Endodermal cell (in vitro differentiated cells): ENCODE measurements around the gene TSPAN4. TPM values are rescaled to one million over a fixed set of nuclear protein-coding genes. Genes with fewer than 3 reads are reported as not detected.
A peak's percentile ranks its signal among the peaks of the same experiment; 100 is the strongest.

Experiments
- DNase-seq: peaks from one replicate; pipeline ENCODE4 v3.0.0-alpha.2; 2017
- H3K27ac ChIP-seq: 2 replicates; pipeline ENCODE4 v1.5.1; 2013; ENCODE audit warnings: mild to moderate bottlenecking, low read depth, low read length, moderate library complexity
- H3K27me3 ChIP-seq: 2 replicates; pipeline ENCODE4 v1.6.1; 2013; ENCODE audit warnings: mild to moderate bottlenecking, low read length, moderate library complexity; ENCODE audit not compliant: insufficient read depth, control insufficient read depth, poor library complexity, severe bottlenecking
- H3K36me3 ChIP-seq: 2 replicates; pipeline ENCODE4 v1.7.0; 2013; ENCODE audit warnings: mild to moderate bottlenecking, low read length, moderate library complexity; ENCODE audit not compliant: control insufficient read depth, insufficient read depth
- H3K4me1 ChIP-seq: one replicate; pipeline ENCODE4 v1.7.0; 2013; ENCODE audit warnings: low read length; ENCODE audit not compliant: control insufficient read depth, insufficient read depth
- H3K4me3 ChIP-seq: 2 replicates; pipeline ENCODE4 v1.5.1; 2013; ENCODE audit warnings: mild to moderate bottlenecking, low read length, moderate library complexity
- H3K9ac ChIP-seq: 2 replicates; pipeline ENCODE4 v1.6.1; 2013; ENCODE audit warnings: mild to moderate bottlenecking, low read length, moderate library complexity; ENCODE audit not compliant: poor library complexity, severe bottlenecking; ENCODE audit errors: extremely low read depth
- H3K9me3 ChIP-seq: 2 replicates; pipeline ENCODE4 v1.6.1; 2013; ENCODE audit warnings: mild to moderate bottlenecking, low read length, moderate library complexity; ENCODE audit not compliant: control insufficient read depth
- H3K27ac Mint-ChIP-seq: 2 replicates; pipeline ENCODE4 v1.8.0; 2020; ENCODE audit warnings: mixed read lengths
- H3K27me3 Mint-ChIP-seq: 2 replicates; pipeline ENCODE4 v1.8.0; 2021; ENCODE audit warnings: mild to moderate bottlenecking, mixed read lengths; ENCODE audit not compliant: insufficient read depth
- H3K36me3 Mint-ChIP-seq: 2 replicates; pipeline ENCODE4 v1.8.0; 2020; ENCODE audit warnings: low read depth, mixed read lengths
- H3K4me1 Mint-ChIP-seq: 2 replicates; pipeline ENCODE4 v1.8.0; 2020; ENCODE audit warnings: mixed read lengths
- H3K4me3 Mint-ChIP-seq: 2 replicates; pipeline ENCODE4 v1.8.0; 2020; ENCODE audit warnings: mild to moderate bottlenecking, moderate library complexity, mixed read lengths
- H3K9me3 Mint-ChIP-seq: 2 replicates; pipeline ENCODE4 v1.8.0; 2020; ENCODE audit warnings: mild to moderate bottlenecking, mixed read lengths
- WGBS, 2 experiments: methylation state at CpG; one replicate each; pipeline versions ENCODE4 v1.1.5 to v1.1.7; 2013; ENCODE audit warnings: missing lambda C conversion rate in 2 of 2, mixed read lengths in 1 of 2; ENCODE audit not compliant: insufficient coverage in 1 of 2, insufficient read length in 1 of 2; 5-methylcytosine and 5-hydroxymethylcytosine counted together
- total RNA-seq, 2 donors: library from RNA; stranded (reverse); fragmentation: NEBNext Ultra II Directional in 1 of 2; extraction: Animal tissue kit (Norgen Biotek cat#: 25700) in 1 of 2; gene quantifications; 2 replicates in 1 of 2; 3 replicates in 1 of 2; pipeline ENCODE4 v1.2.1, GENCODE V29; 2021
- TF ChIP-seq, protein P1 (sequence below): fragments of 200-600 bp; sonication (generic); conservative IDR thresholded peaks from 2 replicates; pipeline ENCODE4 v1.5.0; 2021; ENCODE audit warnings: antibody characterized with exemption, mild to moderate bottlenecking

Gene TSPAN4
- total RNA-seq, 2 donors from 2014 or later = 56.8 to 71.1 TPM

DNA sequence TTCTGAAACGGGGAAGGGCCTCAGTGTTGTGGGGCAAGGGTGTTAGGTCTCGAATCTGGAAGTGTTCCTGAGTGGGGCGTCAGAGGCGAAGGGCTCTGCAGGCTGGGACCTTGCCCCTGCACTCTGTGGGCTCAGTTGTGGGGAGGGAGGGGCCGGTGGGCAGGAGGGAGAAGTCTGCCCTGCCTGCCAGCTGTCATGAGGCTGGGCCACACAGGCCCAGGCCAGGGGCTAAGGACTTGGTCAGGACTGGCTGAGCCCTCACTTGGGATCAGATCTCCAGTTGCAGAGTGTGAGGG, 14.8 kb upstream of the TSPAN4 start, which contains the start of gene CRACR2B:
CRACR2B (plus strand) TSS at position 23 of the 296 bp plus-strand sequence. CDS start 689 bp downstream, outside the sequence.
- peak within 1 kb of the TSS; percentile 49 for H3K27ac ChIP-seq
- H3K4me3 Mint-ChIP-seq = peak within 1 kb of the TSS; percentile 69
- H3K9ac ChIP-seq = no peak within 1 kb of the TSS
- H3K36me3 ChIP-seq = no peaks in the 10 kb centered on the region
- peak within 1 kb of the TSS; percentile 68 for H3K4me3 ChIP-seq
- H3K27me3 Mint-ChIP-seq = peaks cover 50% of the 10 kb centered on the region
- H3K9me3 Mint-ChIP-seq = no peaks in the 10 kb centered on the region
- peaks cover 18% of the 10 kb centered on the region for H3K4me1 ChIP-seq
- 42 to 54% methylated on average over 4 to 5 of the region's 5 CpGs for WGBS, 2 experiments
- H3K27me3 ChIP-seq = peaks cover 66% of the 10 kb centered on the region
- no peak for DNase-seq
- peaks cover 9% of the 10 kb centered on the region for H3K36me3 Mint-ChIP-seq
- H3K27ac Mint-ChIP-seq = peak within 1 kb of the TSS; percentile 90
- peaks cover 24% of the 10 kb centered on the region for H3K4me1 Mint-ChIP-seq
- H3K9me3 ChIP-seq = no peaks in the 10 kb centered on the region
- TF ChIP-seq, protein P1, sequence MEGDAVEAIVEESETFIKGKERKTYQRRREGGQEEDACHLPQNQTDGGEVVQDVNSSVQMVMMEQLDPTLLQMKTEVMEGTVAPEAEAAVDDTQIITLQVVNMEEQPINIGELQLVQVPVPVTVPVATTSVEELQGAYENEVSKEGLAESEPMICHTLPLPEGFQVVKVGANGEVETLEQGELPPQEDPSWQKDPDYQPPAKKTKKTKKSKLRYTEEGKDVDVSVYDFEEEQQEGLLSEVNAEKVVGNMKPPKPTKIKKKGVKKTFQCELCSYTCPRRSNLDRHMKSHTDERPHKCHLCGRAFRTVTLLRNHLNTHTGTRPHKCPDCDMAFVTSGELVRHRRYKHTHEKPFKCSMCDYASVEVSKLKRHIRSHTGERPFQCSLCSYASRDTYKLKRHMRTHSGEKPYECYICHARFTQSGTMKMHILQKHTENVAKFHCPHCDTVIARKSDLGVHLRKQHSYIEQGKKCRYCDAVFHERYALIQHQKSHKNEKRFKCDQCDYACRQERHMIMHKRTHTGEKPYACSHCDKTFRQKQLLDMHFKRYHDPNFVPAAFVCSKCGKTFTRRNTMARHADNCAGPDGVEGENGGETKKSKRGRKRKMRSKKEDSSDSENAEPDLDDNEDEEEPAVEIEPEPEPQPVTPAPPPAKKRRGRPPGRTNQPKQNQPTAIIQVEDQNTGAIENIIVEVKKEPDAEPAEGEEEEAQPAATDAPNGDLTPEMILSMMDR = no peak

DNA sequence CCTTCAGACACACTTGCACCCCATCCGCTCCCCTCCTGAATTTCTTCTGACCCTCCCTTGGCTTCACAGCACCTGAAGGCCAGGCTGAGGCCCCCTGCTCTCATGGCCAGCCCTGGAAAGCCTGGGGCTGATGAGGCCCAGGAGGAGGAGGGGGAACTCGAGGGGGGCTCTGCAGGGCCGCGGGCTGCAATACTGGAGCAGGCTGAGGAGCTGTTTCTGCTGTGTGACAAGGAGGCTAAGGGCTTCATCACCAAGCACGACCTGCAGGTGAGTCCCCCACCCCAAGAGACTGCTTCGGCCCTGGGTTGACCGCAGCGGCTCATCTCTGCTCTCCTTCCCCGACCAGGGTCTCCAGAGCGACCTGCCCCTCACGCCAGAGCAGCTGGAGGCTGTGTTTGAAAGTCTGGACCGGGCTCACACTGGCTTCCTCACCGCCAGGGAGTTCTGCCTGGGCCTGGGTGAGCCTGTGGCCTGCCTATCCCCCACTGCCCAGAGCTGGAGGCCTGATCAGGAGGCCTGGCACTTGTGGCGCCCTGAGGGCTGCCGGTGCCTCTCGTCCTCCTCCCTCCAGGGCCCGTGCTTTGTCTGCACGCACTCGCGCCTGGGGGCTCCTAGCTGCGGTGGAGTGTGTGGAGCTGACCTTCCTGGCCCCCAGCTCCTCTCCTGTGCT, 14.0 kb upstream of the TSPAN4 start:
- Mint-ChIP-seq H3K36me3 (peaks cover 7% of the 10 kb centered on the region), H3K4me3 (peak overlapping the region; percentile 59), H3K9me3 (no peaks in the 10 kb centered on the region), H3K4me1 (peaks cover 24% of the 10 kb centered on the region), H3K27me3 (peaks cover 50% of the 10 kb centered on the region), H3K27ac (no peak overlapping the region)
- WGBS, 2 experiments = 56 to 69% methylated on average over 15 to 21 of the region's 21 CpGs
- Histone ChIP-seq H3K4me3 (no peak overlapping the region), H3K4me1 (peaks cover 18% of the 10 kb centered on the region), H3K9ac (no peak overlapping the region), H3K27me3 (peaks cover 66% of the 10 kb centered on the region), H3K9me3 (no peaks in the 10 kb centered on the region), H3K36me3 (no peaks in the 10 kb centered on the region), H3K27ac (peak overlapping the region; percentile 49)
- TF ChIP-seq, protein P1 = no peak
- DNase-seq = peak; percentile 70

DNA sequence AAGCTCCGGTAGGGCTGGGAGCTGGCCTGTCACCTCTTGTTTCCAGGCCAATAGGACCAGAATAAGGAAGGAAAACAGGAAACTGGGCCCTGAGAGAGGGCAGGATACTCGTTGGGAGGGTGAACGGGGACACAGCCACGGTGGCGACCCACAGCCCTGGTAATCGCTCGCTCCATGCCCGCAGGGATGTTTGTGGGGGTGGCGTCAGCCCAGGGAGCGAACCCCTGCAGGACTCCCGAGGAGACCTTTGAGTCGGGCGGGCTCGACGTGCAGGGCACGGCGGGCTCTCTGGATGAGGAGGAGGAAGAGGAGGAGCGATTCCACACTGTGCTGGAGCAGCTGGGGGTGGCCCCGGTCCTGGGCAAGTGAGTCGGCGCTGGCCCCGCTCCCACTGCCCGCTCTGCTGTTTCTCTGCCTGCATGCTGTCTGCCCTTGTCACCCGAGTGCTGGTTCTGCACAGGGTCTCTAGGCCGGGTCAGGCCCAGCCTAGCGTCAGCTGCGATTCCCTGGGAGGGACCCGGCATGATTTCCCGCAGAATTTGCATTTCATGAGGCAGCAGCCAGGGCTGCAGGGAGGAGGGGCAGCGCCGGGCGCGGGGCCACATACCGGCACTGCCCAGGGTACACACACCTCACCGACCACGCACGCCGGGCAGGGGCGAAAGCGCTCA, 13.3 kb upstream of the TSPAN4 start:
- peaks cover 50% of the 10 kb centered on the region for H3K27me3 Mint-ChIP-seq
- no peaks in the 10 kb centered on the region for H3K36me3 ChIP-seq
- no peak overlapping the region for H3K27ac ChIP-seq
- peaks cover 7% of the 10 kb centered on the region for H3K36me3 Mint-ChIP-seq
- 14 to 25% methylated on average over 9 to 39 of the region's 40 CpGs for WGBS, 2 experiments
- no peaks in the 10 kb centered on the region for H3K9me3 ChIP-seq
- TF ChIP-seq, protein P1 = no peak
- peak; percentile 76 for DNase-seq
- peaks cover 24% of the 10 kb centered on the region for H3K4me1 Mint-ChIP-seq
- no peaks in the 10 kb centered on the region for H3K9me3 Mint-ChIP-seq
- no peak overlapping the region for H3K27ac Mint-ChIP-seq
- H3K9ac ChIP-seq = no peak overlapping the region
- peak overlapping the region; percentile 59 for H3K4me3 Mint-ChIP-seq
- H3K27me3 ChIP-seq = peaks cover 66% of the 10 kb centered on the region
- peak overlapping the region; percentile 66 for H3K4me3 ChIP-seq
- peaks cover 18% of the 10 kb centered on the region for H3K4me1 ChIP-seq
